IMR-90 (cell line): ENCODE data around the gene FTL.

ENCODE experiments used
- BHLHE40 ChIP-seq: fragments of 150-350 bp; IDR thresholded peaks from 2 replicates; pipeline ENCODE4 v1.6.1; 2016; ENCODE audit warnings: mild to moderate bottlenecking, low read depth, low read length
- CHD1 ChIP-seq: IDR thresholded peaks from 2 replicates; pipeline ENCODE4 v1.6.1; 2012; ENCODE audit warnings: low read depth, low read length, improper control_type of control experiment
- MAFK ChIP-seq: IDR thresholded peaks from 2 replicates; pipeline ENCODE4 v1.6.1; 2012; ENCODE audit warnings: low read depth, low read length, improper control_type of control experiment
- NFE2L2 ChIP-seq: fragments of 150-350 bp; IDR thresholded peaks from 2 replicates; pipeline ENCODE4 v1.6.1; 2016; ENCODE audit warnings: low read depth, mild to moderate bottlenecking, low read length
- POLR2A ChIP-seq: IDR thresholded peaks from 2 replicates; pipeline ENCODE4 v1.6.1; 2012; ENCODE audit warnings: mild to moderate bottlenecking, low read depth, low read length
- RAD21 ChIP-seq: IDR thresholded peaks from 2 replicates; pipeline ENCODE4 v1.6.1; 2012; ENCODE audit warnings: low read length, improper control_type of control experiment
- RCOR1 ChIP-seq: IDR thresholded peaks from 2 replicates; pipeline ENCODE4 v1.6.1; 2012; ENCODE audit warnings: mild to moderate bottlenecking, low read length, improper control_type of control experiment; ENCODE audit not compliant: insufficient replicate concordance
- RFX5 ChIP-seq: IDR thresholded peaks from 2 replicates; pipeline ENCODE4 v1.8.0; 2012; ENCODE audit warnings: low read depth, mild to moderate bottlenecking, low read length, moderate library complexity
- TF ChIP-seq, protein P1 (sequence below): conservative IDR thresholded peaks from 2 replicates; pipeline ENCODE4 v1.5.1; 2012; ENCODE audit warnings: mild to moderate bottlenecking, low read depth, low read length, improper control_type of control experiment
- TF ChIP-seq, protein P2 (sequence below): fragments of 150-350 bp; IDR thresholded peaks from 2 replicates; pipeline ENCODE4 v1.6.1; 2017; ENCODE audit warnings: mild to moderate bottlenecking, antibody characterized with exemption, low read length, low read depth

DNA sequence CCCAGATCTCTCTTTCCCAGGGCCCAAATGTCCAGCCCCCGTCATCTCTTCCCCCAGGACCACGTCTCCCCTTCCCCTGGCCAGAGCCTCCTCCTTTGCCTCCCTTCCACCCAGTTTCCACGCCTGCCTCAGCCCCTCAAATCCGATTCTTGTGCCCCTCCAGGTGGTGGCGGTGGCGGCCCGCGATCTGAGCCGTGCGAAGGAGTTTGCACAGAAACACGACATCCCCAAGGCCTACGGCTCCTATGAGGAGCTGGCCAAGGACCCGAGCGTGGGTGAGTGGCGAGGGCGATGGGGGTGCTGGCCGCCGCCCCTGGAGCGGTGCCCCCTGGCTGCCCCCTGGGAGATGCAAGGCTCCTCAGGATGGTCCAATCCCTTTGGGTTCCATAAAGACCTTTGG lies 30.3 kb upstream of the FTL start:
- TF ChIP-seq CHD1 (no peak), BHLHE40 (no peak), MAFK (no peak), RFX5 (no peak), RAD21 (no peak), NFE2L2 (no peak), RCOR1 (no peak), POLR2A (no peak)
- TF ChIP-seq, protein P1, sequence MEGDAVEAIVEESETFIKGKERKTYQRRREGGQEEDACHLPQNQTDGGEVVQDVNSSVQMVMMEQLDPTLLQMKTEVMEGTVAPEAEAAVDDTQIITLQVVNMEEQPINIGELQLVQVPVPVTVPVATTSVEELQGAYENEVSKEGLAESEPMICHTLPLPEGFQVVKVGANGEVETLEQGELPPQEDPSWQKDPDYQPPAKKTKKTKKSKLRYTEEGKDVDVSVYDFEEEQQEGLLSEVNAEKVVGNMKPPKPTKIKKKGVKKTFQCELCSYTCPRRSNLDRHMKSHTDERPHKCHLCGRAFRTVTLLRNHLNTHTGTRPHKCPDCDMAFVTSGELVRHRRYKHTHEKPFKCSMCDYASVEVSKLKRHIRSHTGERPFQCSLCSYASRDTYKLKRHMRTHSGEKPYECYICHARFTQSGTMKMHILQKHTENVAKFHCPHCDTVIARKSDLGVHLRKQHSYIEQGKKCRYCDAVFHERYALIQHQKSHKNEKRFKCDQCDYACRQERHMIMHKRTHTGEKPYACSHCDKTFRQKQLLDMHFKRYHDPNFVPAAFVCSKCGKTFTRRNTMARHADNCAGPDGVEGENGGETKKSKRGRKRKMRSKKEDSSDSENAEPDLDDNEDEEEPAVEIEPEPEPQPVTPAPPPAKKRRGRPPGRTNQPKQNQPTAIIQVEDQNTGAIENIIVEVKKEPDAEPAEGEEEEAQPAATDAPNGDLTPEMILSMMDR = no peak
- TF ChIP-seq, protein P2, sequence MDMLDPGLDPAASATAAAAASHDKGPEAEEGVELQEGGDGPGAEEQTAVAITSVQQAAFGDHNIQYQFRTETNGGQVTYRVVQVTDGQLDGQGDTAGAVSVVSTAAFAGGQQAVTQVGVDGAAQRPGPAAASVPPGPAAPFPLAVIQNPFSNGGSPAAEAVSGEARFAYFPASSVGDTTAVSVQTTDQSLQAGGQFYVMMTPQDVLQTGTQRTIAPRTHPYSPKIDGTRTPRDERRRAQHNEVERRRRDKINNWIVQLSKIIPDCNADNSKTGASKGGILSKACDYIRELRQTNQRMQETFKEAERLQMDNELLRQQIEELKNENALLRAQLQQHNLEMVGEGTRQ = no peak
